Psoas muscle (tissue), 8 donors: ENCODE results near the gene CALB2. TPM values are rescaled to one million over a fixed set of nuclear protein-coding genes. Genes with fewer than 3 reads are reported as not detected.

ENCODE experiments used
- ATAC-seq, 4 donors: fragments of 200-7000 bp; cut with Tn5 transposase; one replicate each; pipeline ENCODE4 v1.9.1; 2020; ENCODE audit warnings: moderate library complexity in 3 of 4, mild to moderate bottlenecking in 2 of 4
- DNase-seq, 2 donors: peaks; one replicate each; pipeline ENCODE4 v3.0.0-alpha.2; 2020
- H3K27ac ChIP-seq: fragments of 200-600 bp; one replicate; pipeline ENCODE4 v1.8.0; 2022
- H3K27me3 ChIP-seq, 3 donors: fragments of 200-600 bp in 1 of 3; one replicate each; pipeline versions ENCODE4 v1.6.1 to v1.8.0; 2013 to 2022; ENCODE audit warnings: low read length in 2 of 3, mild to moderate bottlenecking in 2 of 3, moderate library complexity in 1 of 3; ENCODE audit not compliant: insufficient read depth in 3 of 3
- H3K36me3 ChIP-seq, 2 donors: fragments of 200-600 bp in 1 of 2; one replicate each; pipeline versions ENCODE4 v1.6.1 to v1.8.0; 2013 to 2022; ENCODE audit warnings: low read depth in 1 of 2, mild to moderate bottlenecking in 1 of 2, moderate library complexity in 1 of 2; ENCODE audit not compliant: insufficient read depth in 1 of 2
- H3K4me1 ChIP-seq: fragments of 200-600 bp; one replicate; pipeline ENCODE4 v1.8.0; 2022
- H3K4me3 ChIP-seq: fragments of 200-600 bp; one replicate; pipeline ENCODE4 v1.8.0; 2022; ENCODE audit warnings: mild to moderate bottlenecking
- H3K9me3 ChIP-seq: fragments of 200-600 bp; one replicate; pipeline ENCODE4 v1.8.0; 2022
- CTCF ChIP-seq: fragments of 200-600 bp; IDR thresholded peaks from one replicate; pipeline ENCODE4 v1.8.0; 2022; ENCODE audit warnings: antibody characterized with exemption
- WGBS, 3 donors: extraction: QIAGEN DNeasy Blood & Tissue Kit; methylation state at CpG; one replicate each; pipeline versions ENCODE4 v1.1.6 to v1.1.7; 2013; 5-methylcytosine and 5-hydroxymethylcytosine counted together
- intact Hi-C, 2 donors: fragments of 100-400 bp; cut with DNase I; formaldehyde crosslinking; loops; one replicate each; pipeline versions ENCODE4 v1.11.0 to v1.14.2; 2022
- polyA plus RNA-seq, 3 donors: library from polyadenylated mRNA; stranded (reverse); fragments of 200-250 nt; gene quantifications; one replicate each; pipeline ENCODE4 v1.2.3, GENCODE V29; 2013
- total RNA-seq, 4 donors: library from RNA; stranded (reverse); fragmentation: NEBNext Ultra II Directional in 2 of 4; extraction: Animal tissue kit (Norgen Biotek cat#: 25700) in 2 of 4; gene quantifications; one replicate each; pipeline versions ENCODE4 v1.2.1 to v1.2.4, GENCODE V29; 2021 to 2023
- donor health status: healthy with polysubstance abuse.
- donor health status: DM: no; HTN: no; CAD: no; lungs with moderate emphysema.
- donor health status: Bipolar disorder and iron deficiency.
- donor health status: healthy.
- donor health status: DM: yes; HTN: yes; CAD: no.
- donor health status: DM: no; HTN: no; CAD: no.
- donor health status: DM: no; HTN: no; CAD: no.
- donor health status: DM: yes; HTN: yes; CAD: no.

Gene CALB2
- total and polyA plus RNA-seq, 7 donors, result 0.16 to 0.61 (median 0.50) TPM; not detected in 2

GRCh38 chr16:71428883-71429282 lies 70.4 kb downstream of the CALB2 start:
- TF ChIP-seq CTCF, result no peak
- H3K9me3 ChIP-seq, result no peaks in the 10 kb centered on the region
- no peak overlapping the region for H3K4me3 ChIP-seq
- intact Hi-C loops, result no loop called here
- no peaks in the 10 kb centered on the region for H3K36me3 ChIP-seq
- 86 to 87% (median 86%) methylated on average over 2 of the region's 2 CpGs for WGBS, 3 donors
- H3K27me3 ChIP-seq, result peaks cover 0 to 33% (median 13%) of the 10 kb centered on the region in 3 donors
- DNase-seq (no peak), ATAC-seq (no peak)
- no peak overlapping the region for H3K27ac ChIP-seq
- H3K4me1 ChIP-seq, result no peaks in the 10 kb centered on the region

- Histone ChIP-seq H3K36me3 (no peaks in the 10 kb centered on the region), H3K4me3 (no peak overlapping the region), H3K27ac (no peak overlapping the region), H3K27me3 (peaks cover 0 to 28% (median 12%) of the 10 kb centered on the region in 3 donors), H3K9me3 (no peaks in the 10 kb centered on the region), H3K4me1 (no peaks in the 10 kb centered on the region)
- intact Hi-C loops, result no loop called here
- WGBS, 3 donors, result 68 to 79% (median 71%) methylated on average over 3 of the region's 3 CpGs
- ATAC-seq (no peak), DNase-seq (no peak)
- no peak for TF ChIP-seq CTCF
Measured at GRCh38 chr16:71429581-71429980, 71.1 kb downstream of the CALB2 start.

- intact Hi-C loops, result no loop called here
- Histone ChIP-seq H3K27me3 (peaks cover 0 to 27% (median 6%) of the 10 kb centered on the region in 3 donors), H3K9me3 (no peaks in the 10 kb centered on the region), H3K4me1 (no peaks in the 10 kb centered on the region), H3K36me3 (no peaks in the 10 kb centered on the region), H3K27ac (no peak overlapping the region), H3K4me3 (no peak overlapping the region)
- 71 to 73% (median 71%) methylated on average over 6 of the region's 6 CpGs for WGBS, 3 donors
- no peak for TF ChIP-seq CTCF
- no peak for ATAC-seq
- no peak for DNase-seq
Measured at GRCh38 chr16:71430744-71431143, 72.2 kb downstream of the CALB2 start.

- intact Hi-C loops, result no loop called here
- Histone ChIP-seq H3K27ac (no peak overlapping the region), H3K4me3 (no peak overlapping the region), H3K27me3 (peaks cover 0 to 22% (median 2%) of the 10 kb centered on the region in 3 donors), H3K36me3 (no peaks in the 10 kb centered on the region), H3K9me3 (no peaks in the 10 kb centered on the region), H3K4me1 (no peaks in the 10 kb centered on the region)
- DNase-seq, result no peak
- no peak for TF ChIP-seq CTCF
- no peak for ATAC-seq
- WGBS, 3 donors, result 80 to 81% (median 80%) methylated on average over 14 of the region's 14 CpGs
Measured at GRCh38 chr16:71431176-71431575, 72.7 kb downstream of the CALB2 start.

- no peaks in the 10 kb centered on the region for H3K36me3 ChIP-seq
- intact Hi-C loops, result no loop called here
- ATAC-seq (no peak), DNase-seq (no peak)
- no peaks in the 10 kb centered on the region for H3K9me3 ChIP-seq
- 91 to 94% (median 91%) methylated on average over 9 of the region's 9 CpGs for WGBS, 3 donors
- H3K27ac ChIP-seq, result no peak overlapping the region
- no peak overlapping the region for H3K4me3 ChIP-seq
- no peak for TF ChIP-seq CTCF
- no peaks in the 10 kb centered on the region for H3K4me1 ChIP-seq
- peaks cover 0 to 14% (median 2%) of the 10 kb centered on the region in 3 donors for H3K27me3 ChIP-seq
Measured at GRCh38 chr16:71431991-71432390, 73.5 kb downstream of the CALB2 start.
